GM12878 (cell line): ENCODE results near the gene SBNO2. TPM values are rescaled to one million over a fixed set of nuclear protein-coding genes. Genes with fewer than 3 reads are reported as not detected.

ENCODE experiments used
- ATAC-seq: fragments of 200-7000 bp; cut with Tn5 transposase; 3 replicates; pipeline ENCODE4 v1.9.1; 2020; ENCODE audit warnings: mild to moderate bottlenecking, moderate library complexity
- BruUV-seq: library from RNA; stranded (reverse); fragments of 400-500 nt; replicated peaks from 2 replicates; lab custom pipeline; 2021; lab: Mats Ljungman, UMichigan
- CTCF ChIA-PET: fragments of 300-600 bp; sonication (Branson Sonifier 250); formaldehyde crosslinking; extraction: SDS; loops from one replicate; lab custom pipeline; 2021; ENCODE audit warnings: inconsistent platforms; lab: Yijun Ruan, JAX
- POLR2A ChIA-PET: fragments of 350-600 bp; formaldehyde crosslinking; extraction: SDS; loops from one replicate; lab custom pipeline; 2021; ENCODE audit warnings: inconsistent platforms; lab: Charles Lee
- RAD21 ChIA-PET: fragments of 300-600 bp; sonication (Branson Sonifier 250); formaldehyde crosslinking; loops from one replicate; lab custom pipeline; 2023; ENCODE audit warnings: antibody characterized with exemption; ENCODE audit not compliant: unreplicated experiment; lab: Charles Lee
- SMC1A ChIA-PET: fragments of 300-600 bp; sonication (Branson Sonifier 250); formaldehyde crosslinking; loops from one replicate; lab custom pipeline; 2023; ENCODE audit not compliant: unreplicated experiment, uncharacterized antibody; lab: Charles Lee
- DNase-seq: peaks from one replicate; pipeline ENCODE4 v3.0.0-alpha.2; 2011; ENCODE audit warnings: low read depth, low spot score
- FAIRE-seq: peaks from 3 replicates; lab custom pipeline; 2011; peaks lifted over from hg19 to GRCh38; lab: Jason Lieb, UNC
- H2AFZ ChIP-seq: 2 replicates; pipeline ENCODE4 v1.6.0; 2011; ENCODE audit warnings: low read depth, low read length, control low read depth; ENCODE audit not compliant: control insufficient read depth
- H3K27ac ChIP-seq: 2 replicates; pipeline ENCODE4 v1.5.1; 2011; ENCODE audit warnings: control low read depth; ENCODE audit not compliant: control insufficient read depth, insufficient read depth
- H3K27me3 ChIP-seq, 2 experiments: replicated peaks in 1 of 2; 2 replicates each; pipeline versions ENCODE4 v1.6.0 to v1.6.1; 2011; ENCODE audit warnings: low read length in 1 of 2; ENCODE audit not compliant: control insufficient read depth in 2 of 2, insufficient read depth in 2 of 2
- H3K36me3 ChIP-seq, 2 experiments: 2 replicates each; pipeline ENCODE4 v1.5.1; 2011; ENCODE audit warnings: low read length in 1 of 2; ENCODE audit not compliant: control insufficient read depth in 2 of 2, insufficient read depth in 2 of 2
- H3K4me1 ChIP-seq: 2 replicates; pipeline ENCODE4 v1.6.1; 2011; ENCODE audit warnings: mild to moderate bottlenecking, low read length, moderate library complexity, mixed read lengths; ENCODE audit not compliant: control insufficient read depth, insufficient read depth
- H3K4me2 ChIP-seq: 2 replicates; pipeline ENCODE4 v1.6.0; 2011; ENCODE audit warnings: control low read depth; ENCODE audit not compliant: control insufficient read depth, insufficient read depth
- H3K4me3 ChIP-seq: fragments of 200-600 bp; sonication (generic); 2 replicates; pipeline ENCODE4 v1.5.1; 2016
- H3K79me2 ChIP-seq: 2 replicates; pipeline ENCODE4 v1.6.0; 2011; ENCODE audit warnings: low read length; ENCODE audit not compliant: control insufficient read depth, insufficient read depth
- H3K9ac ChIP-seq: 2 replicates; pipeline ENCODE4 v1.8.0; 2011; ENCODE audit warnings: low read length, control low read depth, mixed read lengths; ENCODE audit not compliant: control insufficient read depth, insufficient read depth
- H3K9me3 ChIP-seq: replicated peaks from 3 replicates; pipeline ENCODE4 v1.5.1; 2011; ENCODE audit warnings: mild to moderate bottlenecking, low read length; ENCODE audit not compliant: control insufficient read depth, insufficient read depth
- H4K20me1 ChIP-seq: 2 replicates; pipeline ENCODE4 v1.6.0; 2011; ENCODE audit not compliant: control insufficient read depth, insufficient read depth
- BHLHE40 ChIP-seq, 2 experiments: fragments of 450-650 bp in 1 of 2; IDR thresholded peaks; 2 replicates each; pipeline ENCODE4 v1.6.1; 2011 to 2017; ENCODE audit warnings: low read depth in 2 of 2, borderline replicate concordance in 1 of 2, improper control_type of control experiment in 1 of 2, low read length in 1 of 2, mild to moderate bottlenecking in 1 of 2
- RB1 ChIP-seq: fragments of 450-650 bp; formaldehyde crosslinking; IDR thresholded peaks from 2 replicates; pipeline ENCODE4 v1.6.1; 2017; ENCODE audit warnings: mild to moderate bottlenecking, borderline replicate concordance
- RELA ChIP-seq: fragments of 450-650 bp; IDR thresholded peaks from 2 replicates; pipeline ENCODE4 v1.8.0; 2014; ENCODE audit warnings: borderline replicate concordance; ENCODE audit not compliant: partially characterized antibody
- WGBS: methylation state at CpG from one replicate; pipeline ENCODE4 v1.1.6; 2016; ENCODE audit warnings: low lambda C conversion rate; ENCODE audit not compliant: insufficient replicate concordance, insufficient coverage; ENCODE audit errors: missing lambda C conversion rate; 5-methylcytosine and 5-hydroxymethylcytosine counted together
- in situ Hi-C: fragments of 300-500 bp; cut with MboI; formaldehyde crosslinking; loops from 9 replicates; pipeline ENCODE4 v1.14.3; 2018; ENCODE audit warnings: mixed read lengths
- intact Hi-C: fragments of 100-400 bp; cut with micrococcal nuclease; formaldehyde crosslinking; loops from one replicate; pipeline ENCODE4 v1.14.2; 2022; ENCODE audit not compliant: unreplicated experiment
- polyA plus RNA-seq, 11 experiments: library from polyadenylated mRNA; depleted of rRNA in 4 of 11; unstranded in 6 of 11; stranded (reverse) in 5 of 11; fragments of >200 nt; fragmentation: Nextera tagmentation in 4 of 11; fragmentation: Illumina TruSeq in 1 of 11; extraction: Ambion mirVana in 4 of 11; extraction: Trizol in 1 of 11; gene quantifications; 1 replicate in 1 of 11; 2 replicates in 10 of 11; pipeline versions ENCODE4 v1.2.1 to v1.2.3, GENCODE V29; 2011 to 2016; ENCODE audit warnings: inconsistent platforms in 2 of 11, missing spikeins in 2 of 11, low read depth in 1 of 11
- total RNA-seq, 4 experiments: library from RNA; depleted of rRNA in 3 of 4; stranded (reverse); fragments of >200 nt in 3 of 4; fragmentation: Illumina TruSeq in 1 of 4; extraction: Trizol in 1 of 4; gene quantifications; 2 replicates each; pipeline versions ENCODE4 v1.2.1 to v1.2.3, GENCODE V29; 2013 to 2021
- TF ChIP-seq, protein P1 (sequence below): IDR thresholded peaks from 2 replicates; pipeline ENCODE4 v1.6.1; 2011; ENCODE audit warnings: borderline replicate concordance, low read depth, mild to moderate bottlenecking, moderate library complexity, mixed read lengths, low read length; ENCODE audit not compliant: insufficient read depth; ENCODE audit errors: extremely low read length

Gene SBNO2
- total and polyA plus RNA-seq, 10 of the 15 experiments (the other 5 are each of a cell fraction or from before 2014, with no cell fraction given) = 0.08 to 44.6 (median 5.4) TPM

DNA sequence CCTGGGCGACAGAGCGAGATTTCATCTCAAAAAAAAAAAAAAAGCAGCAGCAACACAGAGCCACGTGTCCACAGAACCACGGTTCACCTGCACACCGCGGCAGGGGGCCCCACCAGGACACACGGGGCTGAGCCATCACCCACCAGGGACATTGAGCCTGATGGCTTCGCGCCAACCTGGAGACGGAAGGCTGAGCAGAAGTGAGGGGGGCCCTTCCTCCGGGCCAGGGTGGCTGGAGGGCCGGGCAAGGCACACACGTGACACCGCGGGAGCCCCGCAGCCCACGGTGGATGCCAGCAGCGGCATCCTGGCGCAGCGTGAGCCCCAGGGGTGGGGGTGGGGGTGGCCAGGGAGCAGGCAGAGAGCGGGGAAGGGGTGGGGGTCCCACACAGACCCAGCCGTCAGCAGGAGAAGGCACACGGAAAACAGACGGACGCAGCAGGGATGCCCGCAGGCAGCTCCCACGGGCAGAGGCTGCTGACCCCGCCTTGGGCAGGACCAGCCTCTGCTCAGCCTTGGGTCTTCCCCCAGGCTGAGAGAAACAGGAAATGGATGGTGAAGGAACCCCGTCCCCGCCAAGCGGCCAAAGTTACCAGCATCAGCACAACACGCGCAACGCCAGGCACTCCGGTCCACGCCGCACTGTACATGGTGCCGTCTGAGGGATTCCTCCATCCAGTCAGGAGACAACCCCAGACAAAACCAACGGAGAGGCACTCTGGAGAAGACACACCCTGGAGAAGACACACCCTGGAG lies 33.6 kb downstream of the SBNO2 start:
- RAD21 ChIA-PET = no interaction called here
- POLR2A ChIA-PET = no interaction called here
- H3K27me3 ChIP-seq = no peaks in the 10 kb centered on the region
- no peak for DNase-seq
- no peak for FAIRE-seq
- peaks cover 6% of the 10 kb centered on the region for H3K4me1 ChIP-seq
- no peak for TF ChIP-seq RELA
- no peak for TF ChIP-seq RB1
- no peak for ATAC-seq
- H3K4me3 ChIP-seq = no peak overlapping the region
- H2AFZ ChIP-seq = no peak overlapping the region
- peaks cover 6 to 10% of the 10 kb centered on the region in 2 experiments for H3K36me3 ChIP-seq
- H3K79me2 ChIP-seq = no peaks in the 10 kb centered on the region
- CTCF ChIA-PET = interaction anchor here (0.6 kb wide), 1 partner anchor 54 kb away, joined by 3 read pairs; no protein-coding TSS in a partner anchor
- H4K20me1 ChIP-seq = no peaks in the 10 kb centered on the region
- in situ Hi-C loops = no loop called here
- H3K9ac ChIP-seq = no peak overlapping the region
- no TSS peak for BruUV-seq
- intact Hi-C loops = no loop called here
- H3K4me2 ChIP-seq = no peak overlapping the region
- SMC1A ChIA-PET = no interaction called here
- 97% methylated on average over 29 of the region's 39 CpGs for WGBS
- no peak overlapping the region for H3K27ac ChIP-seq
- H3K9me3 ChIP-seq = no peaks in the 10 kb centered on the region; the same call in 2 of the 3 replicates

DNA sequence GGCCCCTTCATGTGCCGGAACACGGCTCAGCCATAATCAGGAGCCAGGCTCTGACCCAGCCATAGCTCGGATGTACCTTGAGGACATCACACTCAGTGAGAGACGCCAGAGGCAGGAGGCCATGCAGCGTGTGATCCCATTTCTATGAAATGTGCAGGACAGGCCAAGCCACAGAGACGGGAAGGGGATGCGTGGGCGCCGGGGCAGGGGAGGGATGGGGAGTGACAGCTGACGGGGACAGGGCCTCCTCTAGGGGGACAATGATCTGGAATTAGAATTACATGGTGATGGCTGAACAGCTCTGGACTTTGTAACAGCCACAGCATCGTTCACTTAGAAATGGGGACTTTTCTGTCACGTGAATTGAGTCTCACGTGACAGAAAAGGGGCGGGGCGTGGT lies 34.9 kb downstream of the SBNO2 start:
- 90% methylated on average over 15 of the region's 15 CpGs for WGBS
- in situ Hi-C loops = no loop called here
- Histone ChIP-seq H3K4me1 (peaks cover 9% of the 10 kb centered on the region), H3K27ac (no peak overlapping the region), H3K36me3 (peaks cover 8 to 10% of the 10 kb centered on the region in 2 experiments), H3K9ac (no peak overlapping the region), H3K79me2 (no peaks in the 10 kb centered on the region), H4K20me1 (no peaks in the 10 kb centered on the region), H2AFZ (no peak overlapping the region), H3K4me3 (no peak overlapping the region), H3K27me3 (no peaks in the 10 kb centered on the region), H3K9me3 (no peaks in the 10 kb centered on the region; the same call in 2 of the 3 replicates), H3K4me2 (no peak overlapping the region)
- FAIRE-seq = no peak
- ATAC-seq = no peak
- POLR2A ChIA-PET = no interaction called here
- SMC1A ChIA-PET = no interaction called here
- TF ChIP-seq, protein P1, sequence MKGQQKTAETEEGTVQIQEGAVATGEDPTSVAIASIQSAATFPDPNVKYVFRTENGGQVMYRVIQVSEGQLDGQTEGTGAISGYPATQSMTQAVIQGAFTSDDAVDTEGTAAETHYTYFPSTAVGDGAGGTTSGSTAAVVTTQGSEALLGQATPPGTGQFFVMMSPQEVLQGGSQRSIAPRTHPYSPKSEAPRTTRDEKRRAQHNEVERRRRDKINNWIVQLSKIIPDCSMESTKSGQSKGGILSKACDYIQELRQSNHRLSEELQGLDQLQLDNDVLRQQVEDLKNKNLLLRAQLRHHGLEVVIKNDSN = no peak
- peak in 1 of 2 experiments; percentile 31; a peak in 1 of 4 replicates for TF ChIP-seq BHLHE40 (IDR thresholded peaks at IDR 0.05; ENCODE audit: borderline replicate concordance in 1 of 2, low read depth in 2 of 2, low read length in 1 of 2)
- RAD21 ChIA-PET = no interaction called here
- DNase-seq = no peak
- no TSS peak for BruUV-seq
- intact Hi-C loops = no loop called here
- CTCF ChIA-PET = interaction anchor here (1.2 kb wide), 1 partner anchor 26 kb away, joined by 4 read pairs; no protein-coding TSS in a partner anchor
